Measurements from ENCODE around the gene SBF1. TPM values are rescaled to one million over a fixed set of nuclear protein-coding genes. Genes with fewer than 3 reads are reported as not detected.

Gene SBF1
- total RNA-seq, 1 donor from 2014 or later, result 55.8 TPM

- Histone ChIP-seq H3K36me3 (peaks cover 100% of the 10 kb centered on the region), H3K27ac (replicated peaks) (no peak overlapping the region), H3K4me1 (no peaks in the 10 kb centered on the region), H3K4me3 (no peak overlapping the region), H3K9me3 (replicated peaks) (no peaks in the 10 kb centered on the region), H3K27me3 (ENCODE audit: low read depth) (no peaks in the 10 kb centered on the region)
- TF ChIP-seq CTCF (IDR thresholded peaks at IDR 0.05; ENCODE audit: borderline replicate concordance), result no peak
- intact Hi-C loops (cut with micrococcal nuclease), result no loop called here
- no peak for DNase-seq
These were observed 54.3 kb downstream of the SBF1 start for GRCh38 chr22:50420581-50420980.

GRCh38 chr22:50420015-50420414 lies 54.8 kb downstream of the SBF1 start:
- intact Hi-C loops (cut with micrococcal nuclease), result no loop called here
- Histone ChIP-seq H3K27ac (replicated peaks) (no peak overlapping the region), H3K4me3 (no peak overlapping the region), H3K4me1 (no peaks in the 10 kb centered on the region), H3K36me3 (peaks cover 100% of the 10 kb centered on the region), H3K27me3 (ENCODE audit: low read depth) (no peaks in the 10 kb centered on the region), H3K9me3 (replicated peaks) (no peaks in the 10 kb centered on the region)
- no peak for DNase-seq
- TF ChIP-seq CTCF (IDR thresholded peaks at IDR 0.05; ENCODE audit: borderline replicate concordance), result no peak

GRCh38 chr22:50419116-50419515 lies 55.7 kb downstream of the SBF1 start:
- DNase-seq, result no peak
- no peak overlapping the region for H3K4me3 ChIP-seq
- TF ChIP-seq CTCF (IDR thresholded peaks at IDR 0.05; ENCODE audit: borderline replicate concordance), result no peak
- H3K36me3 ChIP-seq, result peaks cover 100% of the 10 kb centered on the region
- no peak overlapping the region for H3K27ac ChIP-seq (replicated peaks)
- no peaks in the 10 kb centered on the region for H3K27me3 ChIP-seq (ENCODE audit: low read depth)
- H3K4me1 ChIP-seq, result no peaks in the 10 kb centered on the region
- no peaks in the 10 kb centered on the region for H3K9me3 ChIP-seq (replicated peaks)
- intact Hi-C loops (cut with micrococcal nuclease), result no loop called here

- H3K9me3 ChIP-seq (replicated peaks), result no peaks in the 10 kb centered on the region
- TF ChIP-seq CTCF (IDR thresholded peaks at IDR 0.05; ENCODE audit: borderline replicate concordance), result no peak
- intact Hi-C loops (cut with micrococcal nuclease), result no loop called here
- no peak overlapping the region for H3K27ac ChIP-seq (replicated peaks)
- no peak overlapping the region for H3K4me3 ChIP-seq
- peaks cover 100% of the 10 kb centered on the region for H3K36me3 ChIP-seq
- H3K4me1 ChIP-seq, result no peaks in the 10 kb centered on the region
- H3K27me3 ChIP-seq (ENCODE audit: low read depth), result no peaks in the 10 kb centered on the region
- no peak for DNase-seq
These were observed 56.2 kb downstream of the SBF1 start for GRCh38 chr22:50418624-50419023.

GRCh38 chr22:50417411-50418210 lies 57.2 kb downstream of the SBF1 start:
- no peak for DNase-seq
- Histone ChIP-seq H3K9me3 (replicated peaks) (no peaks in the 10 kb centered on the region), H3K36me3 (peaks cover 97% of the 10 kb centered on the region), H3K27ac (replicated peaks) (no peak overlapping the region), H3K4me3 (no peak overlapping the region), H3K4me1 (no peaks in the 10 kb centered on the region), H3K27me3 (ENCODE audit: low read depth) (no peaks in the 10 kb centered on the region)
- TF ChIP-seq CTCF (IDR thresholded peaks at IDR 0.05; ENCODE audit: borderline replicate concordance), result no peak
- intact Hi-C loops (cut with micrococcal nuclease), result no loop called here
